ENCODE results near the gene HELZ2. TPM values are rescaled to one million over a fixed set of nuclear protein-coding genes. Genes with fewer than 3 reads are reported as not detected.

Gene HELZ2
- total RNA-seq, 1 donor from 2014 or later: 12.5 TPM

DNA sequence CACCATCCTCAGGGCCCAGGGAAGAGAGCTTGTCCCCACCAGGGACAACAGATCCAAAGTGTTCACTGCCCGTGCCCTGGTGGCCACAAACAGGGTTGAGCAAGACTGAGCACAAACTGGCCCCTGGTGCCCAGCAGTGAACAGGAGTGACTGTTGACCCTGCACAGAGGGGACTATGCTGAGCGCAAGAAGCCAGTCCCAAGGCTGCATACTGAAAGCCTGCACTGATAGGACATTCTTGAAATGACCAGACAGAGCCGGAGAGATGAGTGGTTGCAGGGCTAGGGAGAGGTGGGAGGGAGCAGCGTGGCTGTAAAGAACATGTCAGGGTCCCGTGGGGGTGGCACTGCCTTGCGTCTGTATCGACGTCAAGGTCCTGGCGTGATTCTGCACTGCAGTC is 23.0 kb downstream of the HELZ2 start:
- no peak overlapping the region for H3K27ac ChIP-seq (ENCODE audit: low read depth, low read length)
- H3K4me1 ChIP-seq (ENCODE audit: control insufficient read depth in 3 of 3, insufficient read depth in 3 of 3, low read length in 3 of 3): no peaks in the 10 kb centered on the region
- peaks cover 53 to 60% (median 56%) of the 10 kb centered on the region in 3 donors for H3K27me3 ChIP-seq (ENCODE audit: control insufficient read depth in 3 of 3, insufficient read depth in 3 of 3, low read length in 3 of 3)
- no peak overlapping the region for H3K9ac ChIP-seq (ENCODE audit: low read depth in 1 of 3, low read length in 3 of 3)
- H3K36me3 ChIP-seq (ENCODE audit: control insufficient read depth in 3 of 3, insufficient read depth in 3 of 3, low read length in 3 of 3): no peaks in the 10 kb centered on the region
- no peak overlapping the region for H3K4me3 ChIP-seq (ENCODE audit: low read length in 3 of 3)
- no peaks in the 10 kb centered on the region for H3K9me3 ChIP-seq (ENCODE audit: control insufficient read depth in 3 of 3, low read length in 3 of 3)

DNA sequence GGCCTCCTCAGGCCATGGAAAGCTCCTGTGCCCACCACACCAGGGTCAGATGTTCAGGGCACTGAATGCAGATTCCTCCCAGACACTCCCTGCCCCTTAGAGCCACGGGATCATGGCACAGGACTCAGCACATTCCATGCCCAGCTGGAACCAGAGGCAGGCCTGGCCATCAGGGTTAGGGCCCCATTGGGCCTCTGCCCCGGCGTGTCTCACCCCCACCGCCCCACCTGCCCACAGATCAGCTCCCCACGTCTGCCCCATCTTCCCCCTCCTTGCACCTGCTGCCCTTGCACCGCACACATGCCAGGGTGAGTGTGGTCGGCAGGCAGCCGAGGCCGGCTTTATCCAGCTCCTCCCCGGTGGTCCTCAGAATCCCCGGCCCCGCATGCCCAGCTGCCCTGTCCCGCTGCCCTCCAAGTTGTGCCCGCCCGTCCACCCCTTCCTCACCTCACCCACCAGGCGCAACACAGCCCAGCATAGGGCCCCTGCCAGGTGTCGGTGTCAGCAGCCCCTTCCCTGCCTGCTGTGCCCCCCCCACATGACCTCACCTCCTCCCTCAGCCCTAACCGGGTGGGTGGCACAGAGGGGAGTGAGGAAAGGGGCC is 24.3 kb downstream of the HELZ2 start:
- Histone ChIP-seq H3K27ac (ENCODE audit: low read depth, low read length) (no peak overlapping the region), H3K36me3 (ENCODE audit: control insufficient read depth in 3 of 3, insufficient read depth in 3 of 3, low read length in 3 of 3) (no peaks in the 10 kb centered on the region), H3K4me3 (ENCODE audit: low read length in 3 of 3) (no peak overlapping the region), H3K9me3 (ENCODE audit: control insufficient read depth in 3 of 3, low read length in 3 of 3) (no peaks in the 10 kb centered on the region), H3K4me1 (ENCODE audit: control insufficient read depth in 3 of 3, insufficient read depth in 3 of 3, low read length in 3 of 3) (no peaks in the 10 kb centered on the region), H3K27me3 (ENCODE audit: control insufficient read depth in 3 of 3, insufficient read depth in 3 of 3, low read length in 3 of 3) (peaks cover 62 to 63% (median 62%) of the 10 kb centered on the region in 3 donors), H3K9ac (ENCODE audit: low read depth in 1 of 3, low read length in 3 of 3) (no peak overlapping the region)

DNA sequence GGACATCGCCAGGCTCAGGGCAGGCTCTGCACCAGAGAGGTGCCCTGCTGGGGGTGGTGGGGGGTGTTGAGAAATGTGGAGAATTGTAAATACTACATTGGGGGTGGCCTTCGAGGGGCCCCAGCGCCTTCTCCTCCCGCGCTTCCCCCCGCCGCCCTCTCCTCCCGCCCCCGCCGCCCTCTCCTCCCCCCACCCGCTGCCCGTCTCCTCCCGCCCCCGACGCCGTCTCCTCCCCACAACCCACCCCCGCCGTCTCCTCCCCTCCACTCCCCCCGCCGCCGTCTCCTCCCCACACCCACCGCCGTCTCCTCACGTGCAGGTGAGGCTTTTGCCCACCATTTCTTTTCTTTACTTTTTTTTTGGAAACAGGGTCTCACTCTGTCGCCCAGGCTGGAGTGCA is 25.0 kb downstream of the HELZ2 start:
- no peaks in the 10 kb centered on the region for H3K4me1 ChIP-seq (ENCODE audit: control insufficient read depth in 3 of 3, insufficient read depth in 3 of 3, low read length in 3 of 3)
- H3K4me3 ChIP-seq (ENCODE audit: low read length in 3 of 3): no peak overlapping the region
- H3K36me3 ChIP-seq (ENCODE audit: control insufficient read depth in 3 of 3, insufficient read depth in 3 of 3, low read length in 3 of 3): no peaks in the 10 kb centered on the region
- H3K27ac ChIP-seq (ENCODE audit: low read depth, low read length): no peak overlapping the region
- no peak overlapping the region for H3K9ac ChIP-seq (ENCODE audit: low read depth in 1 of 3, low read length in 3 of 3)
- H3K27me3 ChIP-seq (ENCODE audit: control insufficient read depth in 3 of 3, insufficient read depth in 3 of 3, low read length in 3 of 3): peaks cover 56 to 66% (median 62%) of the 10 kb centered on the region in 3 donors
- H3K9me3 ChIP-seq (ENCODE audit: control insufficient read depth in 3 of 3, low read length in 3 of 3): no peaks in the 10 kb centered on the region

DNA sequence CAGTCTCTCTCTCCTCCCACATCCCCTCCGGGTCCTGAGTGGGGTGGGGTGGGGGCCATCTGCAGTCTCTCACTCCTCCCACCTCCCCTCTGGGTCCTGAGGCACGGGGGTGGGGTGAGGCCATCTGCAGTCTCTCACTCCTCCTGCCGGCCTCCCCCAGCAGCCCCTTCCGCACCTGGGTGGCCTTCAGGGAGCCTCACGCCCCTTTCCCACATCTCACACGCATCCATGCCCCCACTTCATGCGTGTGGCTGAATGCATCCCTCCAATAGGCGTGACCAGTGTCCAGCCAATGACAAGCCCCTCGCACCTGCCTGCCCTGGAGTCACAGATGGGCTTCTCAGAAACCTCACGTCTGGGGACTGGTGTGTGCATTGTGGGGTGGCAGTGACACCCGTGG is 25.5 kb downstream of the HELZ2 start:
- no peak overlapping the region for H3K4me3 ChIP-seq (ENCODE audit: low read length in 3 of 3)
- no peaks in the 10 kb centered on the region for H3K4me1 ChIP-seq (ENCODE audit: control insufficient read depth in 3 of 3, insufficient read depth in 3 of 3, low read length in 3 of 3)
- no peaks in the 10 kb centered on the region for H3K36me3 ChIP-seq (ENCODE audit: control insufficient read depth in 3 of 3, insufficient read depth in 3 of 3, low read length in 3 of 3)
- H3K27ac ChIP-seq (ENCODE audit: low read depth, low read length): no peak overlapping the region
- no peak overlapping the region for H3K9ac ChIP-seq (ENCODE audit: low read depth in 1 of 3, low read length in 3 of 3)
- no peaks in the 10 kb centered on the region for H3K9me3 ChIP-seq (ENCODE audit: control insufficient read depth in 3 of 3, low read length in 3 of 3)
- peaks cover 56 to 68% (median 62%) of the 10 kb centered on the region in 3 donors for H3K27me3 ChIP-seq (ENCODE audit: control insufficient read depth in 3 of 3, insufficient read depth in 3 of 3, low read length in 3 of 3)

DNA sequence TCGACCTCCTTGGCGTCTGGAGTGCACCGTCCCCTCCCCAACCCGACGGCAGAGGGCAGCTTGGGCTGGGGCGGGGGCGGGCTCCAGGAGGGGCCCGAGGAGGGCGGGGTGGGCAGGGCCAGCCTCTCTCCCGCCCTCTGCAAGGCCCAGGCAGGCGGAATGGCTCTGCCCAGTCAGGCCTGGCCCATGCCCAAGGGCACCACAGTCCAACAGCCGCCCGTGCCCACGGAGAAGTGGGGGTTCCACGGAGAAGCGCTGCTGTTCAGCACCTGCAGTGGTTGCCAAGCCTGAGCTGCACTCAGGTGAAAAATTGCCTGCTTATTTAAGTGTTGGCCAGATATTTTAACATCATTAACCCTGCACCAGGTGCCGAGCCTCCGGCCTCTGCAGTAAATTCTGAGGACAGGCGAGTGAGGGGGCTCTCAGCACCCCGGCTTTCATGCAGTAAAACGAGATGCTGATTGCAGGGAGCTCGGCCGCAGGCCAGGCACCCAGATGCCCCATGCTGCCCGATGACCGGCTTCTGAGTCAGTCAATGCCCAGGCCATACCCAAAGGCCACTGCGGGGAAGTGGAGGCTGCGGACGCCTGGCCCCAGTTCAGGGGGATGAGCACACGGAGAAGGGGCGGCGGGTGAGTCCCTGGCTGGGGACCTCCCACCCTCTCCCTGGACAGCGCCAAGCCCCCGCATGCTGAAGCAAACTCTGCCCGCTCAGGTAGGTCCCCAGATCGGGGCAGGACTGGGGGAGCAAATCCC is 26.1 kb downstream of the HELZ2 start, which contains the start of gene SRMS:
Gene SRMS (minus strand): TSS at position 25 of the 756 bp plus-strand sequence. CDS start 286 bp downstream, outside the sequence.
- Histone ChIP-seq H3K27me3 (ENCODE audit: control insufficient read depth in 3 of 3, insufficient read depth in 3 of 3, low read length in 3 of 3) (peaks cover 53 to 70% (median 58%) of the 10 kb centered on the region in 3 donors), H3K36me3 (ENCODE audit: control insufficient read depth in 3 of 3, insufficient read depth in 3 of 3, low read length in 3 of 3) (no peaks in the 10 kb centered on the region), H3K27ac (ENCODE audit: low read depth, low read length) (no peak within 1 kb of the TSS), H3K9ac (ENCODE audit: low read depth in 1 of 3, low read length in 3 of 3) (no peak within 1 kb of the TSS), H3K4me3 (ENCODE audit: low read length in 3 of 3) (no peak within 1 kb of the TSS), H3K9me3 (ENCODE audit: control insufficient read depth in 3 of 3, low read length in 3 of 3) (no peaks in the 10 kb centered on the region), H3K4me1 (ENCODE audit: control insufficient read depth in 3 of 3, insufficient read depth in 3 of 3, low read length in 3 of 3) (no peaks in the 10 kb centered on the region)

DNA sequence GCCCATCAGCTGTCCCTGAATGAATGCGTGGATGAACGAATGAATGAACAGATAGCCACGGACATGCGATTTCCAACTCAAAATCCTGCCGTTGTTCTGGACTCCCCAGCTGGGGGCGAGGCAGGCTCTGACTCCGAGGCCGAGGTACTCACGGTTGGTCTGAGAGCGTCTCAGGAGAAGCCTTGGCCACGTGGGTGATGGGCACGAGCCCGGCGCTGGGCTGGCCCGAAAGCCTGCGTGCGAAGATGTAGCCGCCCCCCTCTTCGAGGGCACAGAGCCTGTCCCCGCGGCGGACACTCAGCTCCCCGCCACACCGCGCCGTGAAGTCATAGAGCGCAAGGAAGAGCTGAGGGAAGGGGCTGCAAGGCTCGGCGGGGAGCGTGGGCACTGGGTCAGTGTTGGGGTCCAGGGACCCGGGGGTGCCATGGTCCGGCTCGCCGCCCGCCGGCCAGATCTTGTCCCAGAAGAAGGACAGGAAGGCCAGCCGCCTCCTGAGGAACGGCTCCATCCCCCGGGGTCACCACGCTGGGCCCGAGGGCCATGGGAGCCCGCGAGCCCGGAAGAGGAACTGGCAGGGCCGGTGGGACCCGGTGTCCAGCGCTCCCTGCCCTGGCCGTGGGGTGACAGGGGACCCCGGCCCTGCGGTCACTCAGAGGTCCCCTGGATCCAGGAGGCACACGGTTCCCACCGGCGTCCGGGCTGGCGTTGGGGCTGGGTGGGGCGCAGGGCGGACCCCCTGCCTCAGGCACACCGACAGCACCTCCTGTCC is 26.9 kb downstream of the HELZ2 start:
- H3K27me3 ChIP-seq (ENCODE audit: control insufficient read depth in 3 of 3, insufficient read depth in 3 of 3, low read length in 3 of 3): peaks cover 45 to 65% (median 51%) of the 10 kb centered on the region in 3 donors

DNA sequence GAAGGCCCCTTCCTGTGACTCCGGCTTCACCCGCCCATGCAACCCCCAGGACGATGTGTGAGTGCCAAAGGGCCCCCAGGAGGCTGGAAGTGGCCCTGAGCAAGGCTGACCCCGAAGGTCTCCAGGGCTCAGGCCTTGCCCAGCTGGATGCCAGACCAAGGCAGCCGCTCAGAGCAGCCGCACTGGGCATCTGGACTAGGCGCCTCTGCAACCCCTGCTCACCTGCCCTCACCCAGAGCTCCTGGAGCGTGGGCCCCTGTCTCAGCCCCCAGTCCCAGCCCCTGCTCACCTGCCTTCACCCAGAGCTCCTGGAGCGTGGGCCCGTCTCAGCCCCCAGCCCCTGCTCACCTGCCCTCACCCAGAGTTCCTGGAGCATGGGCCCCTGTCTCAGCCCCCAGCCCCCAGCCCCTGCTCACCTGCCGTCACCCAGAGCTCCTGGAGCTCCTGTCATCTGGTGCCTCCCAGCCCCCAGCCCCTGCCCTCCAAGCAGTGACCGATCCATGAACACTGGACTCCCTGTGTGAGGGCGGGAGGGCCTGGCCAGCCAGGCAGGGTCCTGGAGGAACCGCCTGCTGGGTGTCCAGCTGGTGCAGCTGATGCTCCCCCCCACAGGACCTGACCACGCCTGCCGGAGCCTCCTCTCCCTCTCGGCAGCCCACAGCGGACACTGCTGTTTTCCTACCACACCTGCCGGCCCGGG is 27.6 kb downstream of the HELZ2 start:
- no peaks in the 10 kb centered on the region for H3K36me3 ChIP-seq (ENCODE audit: control insufficient read depth in 3 of 3, insufficient read depth in 3 of 3, low read length in 3 of 3)
- no peaks in the 10 kb centered on the region for H3K9me3 ChIP-seq (ENCODE audit: control insufficient read depth in 3 of 3, low read length in 3 of 3)
- H3K9ac ChIP-seq (ENCODE audit: low read depth in 1 of 3, low read length in 3 of 3): no peak overlapping the region
- no peaks in the 10 kb centered on the region for H3K4me1 ChIP-seq (ENCODE audit: control insufficient read depth in 3 of 3, insufficient read depth in 3 of 3, low read length in 3 of 3)
- no peak overlapping the region for H3K4me3 ChIP-seq (ENCODE audit: low read length in 3 of 3)
- no peak overlapping the region for H3K27ac ChIP-seq (ENCODE audit: low read depth, low read length)
- H3K27me3 ChIP-seq (ENCODE audit: control insufficient read depth in 3 of 3, insufficient read depth in 3 of 3, low read length in 3 of 3): peaks cover 44 to 65% (median 48%) of the 10 kb centered on the region in 3 donors

More for the DNA sequence above, 26.9 kb downstream of the HELZ2 start:
- no peaks in the 10 kb centered on the region for H3K4me1 ChIP-seq (ENCODE audit: control insufficient read depth in 3 of 3, insufficient read depth in 3 of 3, low read length in 3 of 3)
- H3K9ac ChIP-seq (ENCODE audit: low read depth in 1 of 3, low read length in 3 of 3): no peak overlapping the region
- no peaks in the 10 kb centered on the region for H3K9me3 ChIP-seq (ENCODE audit: control insufficient read depth in 3 of 3, low read length in 3 of 3)
- H3K27ac ChIP-seq (ENCODE audit: low read depth, low read length): no peak overlapping the region
- no peak overlapping the region for H3K4me3 ChIP-seq (ENCODE audit: low read length in 3 of 3)
- H3K36me3 ChIP-seq (ENCODE audit: control insufficient read depth in 3 of 3, insufficient read depth in 3 of 3, low read length in 3 of 3): no peaks in the 10 kb centered on the region

DNA sequence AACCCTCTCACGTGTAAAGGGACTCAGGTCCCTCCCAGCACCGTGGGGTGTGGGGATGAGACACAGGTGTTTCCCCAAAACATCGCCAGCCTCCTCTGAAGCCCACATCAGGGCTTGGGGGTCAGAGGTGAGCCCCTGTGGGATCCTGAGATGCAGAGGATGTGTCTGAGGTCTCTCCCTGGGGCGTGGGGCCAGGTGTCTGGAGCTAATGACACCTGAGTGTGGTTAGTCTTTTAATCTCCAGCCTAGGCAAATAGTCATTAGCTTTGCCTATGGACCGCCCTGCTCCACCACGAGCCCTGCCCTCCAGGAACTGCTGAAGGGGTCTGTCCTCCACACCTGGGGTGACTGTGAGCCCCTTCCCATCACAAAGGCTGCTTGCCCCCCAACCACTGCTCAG is 28.2 kb downstream of the HELZ2 start:
- peaks cover 39 to 62% (median 45%) of the 10 kb centered on the region in 3 donors for H3K27me3 ChIP-seq (ENCODE audit: control insufficient read depth in 3 of 3, insufficient read depth in 3 of 3, low read length in 3 of 3)
- no peaks in the 10 kb centered on the region for H3K9me3 ChIP-seq (ENCODE audit: control insufficient read depth in 3 of 3, low read length in 3 of 3)
- no peak overlapping the region for H3K9ac ChIP-seq (ENCODE audit: low read depth in 1 of 3, low read length in 3 of 3)
- H3K4me1 ChIP-seq (ENCODE audit: control insufficient read depth in 3 of 3, insufficient read depth in 3 of 3, low read length in 3 of 3): no peaks in the 10 kb centered on the region
- H3K36me3 ChIP-seq (ENCODE audit: control insufficient read depth in 3 of 3, insufficient read depth in 3 of 3, low read length in 3 of 3): no peaks in the 10 kb centered on the region
- no peak overlapping the region for H3K4me3 ChIP-seq (ENCODE audit: low read length in 3 of 3)
- no peak overlapping the region for H3K27ac ChIP-seq (ENCODE audit: low read depth, low read length)

DNA sequence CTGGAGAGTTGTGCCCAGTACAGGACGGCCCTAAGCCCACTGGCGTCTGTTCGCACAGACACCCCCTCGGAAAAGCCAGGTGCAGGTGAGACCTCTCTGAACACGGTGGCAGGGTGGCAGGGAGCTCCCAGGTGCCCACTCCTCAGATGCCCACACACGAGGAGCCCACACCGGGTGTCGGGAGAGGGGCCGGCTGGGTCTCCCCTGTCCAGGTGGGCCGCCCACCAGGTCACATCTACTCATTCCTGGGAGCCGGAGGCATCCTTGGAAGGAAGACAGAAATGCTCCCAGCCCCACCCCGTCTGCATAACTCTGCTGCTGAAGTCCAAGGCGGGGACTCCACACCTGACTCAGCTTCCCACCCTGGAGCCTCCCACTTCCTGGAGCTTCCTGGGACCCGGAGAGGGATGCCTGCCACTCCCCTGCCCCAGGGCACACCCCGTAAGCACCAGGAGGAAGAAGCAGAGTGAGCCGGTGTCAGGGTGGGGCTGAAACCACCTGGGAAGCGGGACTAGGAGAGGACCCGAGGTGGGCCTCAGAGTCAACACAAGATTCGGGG is 29.0 kb downstream of the HELZ2 start:
- H3K27ac ChIP-seq (ENCODE audit: low read depth, low read length): no peak overlapping the region
- no peaks in the 10 kb centered on the region for H3K9me3 ChIP-seq (ENCODE audit: control insufficient read depth in 3 of 3, low read length in 3 of 3)
- H3K36me3 ChIP-seq (ENCODE audit: control insufficient read depth in 3 of 3, insufficient read depth in 3 of 3, low read length in 3 of 3): no peaks in the 10 kb centered on the region
- no peak overlapping the region for H3K9ac ChIP-seq (ENCODE audit: low read depth in 1 of 3, low read length in 3 of 3)
- peaks cover 34 to 61% (median 49%) of the 10 kb centered on the region in 3 donors for H3K27me3 ChIP-seq (ENCODE audit: control insufficient read depth in 3 of 3, insufficient read depth in 3 of 3, low read length in 3 of 3)
- H3K4me1 ChIP-seq (ENCODE audit: control insufficient read depth in 3 of 3, insufficient read depth in 3 of 3, low read length in 3 of 3): no peaks in the 10 kb centered on the region
- H3K4me3 ChIP-seq (ENCODE audit: low read length in 3 of 3): no peak overlapping the region

Measured in skeletal muscle tissue (tissue), 4 donors.